ENCODE measurements around the gene NTRK2. TPM values are rescaled to one million over a fixed set of nuclear protein-coding genes. Genes with fewer than 3 reads are reported as not detected.

Gene NTRK2
- total RNA-seq, 2 experiments from 2014 or later, result 0.06 TPM; not detected in 1

- intact Hi-C loops (cut with micrococcal nuclease; ENCODE audit: unreplicated experiment), result no loop called here
- Histone ChIP-seq H3K9me3 (ENCODE audit: low read length) (no peaks in the 10 kb centered on the region), H3K4me3 (ENCODE audit: low read depth, low read length, poor library complexity, severe bottlenecking) (no peak overlapping the region), H2AFZ (ENCODE audit: low read length) (no peak overlapping the region), H3K27ac (ENCODE audit: low read depth, low read length, poor library complexity, severe bottlenecking) (no peak overlapping the region), H3K79me2 (ENCODE audit: insufficient read depth, low read depth, low read length) (no peaks in the 10 kb centered on the region), H4K20me1 (ENCODE audit: insufficient read depth, low read length) (no peaks in the 10 kb centered on the region), H3K9me2 (ENCODE audit: insufficient read depth, low read length) (no peaks in the 10 kb centered on the region), H3K4me2 (ENCODE audit: low read length) (no peak overlapping the region), H3K36me3 (ENCODE audit: insufficient read depth, low read length) (no peaks in the 10 kb centered on the region), H3K4me1 (ENCODE audit: insufficient read depth, low read length, poor library complexity, severe bottlenecking) (no peaks in the 10 kb centered on the region)
- DNase-seq (ENCODE audit: low spot score), result no peak
- CTCF ChIA-PET (ENCODE audit: unreplicated experiment), result no interaction called here
- TF ChIP-seq EZH2phosphoT487 (IDR thresholded peaks at IDR 0.05; ENCODE audit: borderline replicate concordance, low read depth, low read length) (no peak), CTCF (conservative IDR thresholded peaks at IDR 0.05; ENCODE audit: low read length) (no peak)
- POLR2A ChIA-PET, result no interaction called here
- no TSS peak for BruUV-seq (replicated peaks)
Measured at GRCh38 chr9:84668196-84669012, 1.1 kb upstream of the NTRK2 start.

- no peaks in the 10 kb centered on the region for H3K9me2 ChIP-seq (ENCODE audit: insufficient read depth, low read length)
- H3K9me3 ChIP-seq (ENCODE audit: low read length), result no peaks in the 10 kb centered on the region
- H3K4me2 ChIP-seq (ENCODE audit: low read length), result no peak overlapping the region
- TF ChIP-seq CTCF (conservative IDR thresholded peaks at IDR 0.05; ENCODE audit: low read length) (no peak), EZH2phosphoT487 (IDR thresholded peaks at IDR 0.05; ENCODE audit: borderline replicate concordance, low read depth, low read length) (no peak)
- intact Hi-C loops (cut with micrococcal nuclease; ENCODE audit: unreplicated experiment), result no loop called here
- H3K79me2 ChIP-seq (ENCODE audit: insufficient read depth, low read depth, low read length), result no peaks in the 10 kb centered on the region
- DNase-seq (ENCODE audit: low spot score), result no peak
- no peaks in the 10 kb centered on the region for H3K4me1 ChIP-seq (ENCODE audit: insufficient read depth, low read length, poor library complexity, severe bottlenecking)
- no peaks in the 10 kb centered on the region for H3K36me3 ChIP-seq (ENCODE audit: insufficient read depth, low read length)
- H3K4me3 ChIP-seq (ENCODE audit: low read depth, low read length, poor library complexity, severe bottlenecking), result no peak overlapping the region
- no peak overlapping the region for H2AFZ ChIP-seq (ENCODE audit: low read length)
- H3K27ac ChIP-seq (ENCODE audit: low read depth, low read length, poor library complexity, severe bottlenecking), result no peak overlapping the region
- H4K20me1 ChIP-seq (ENCODE audit: insufficient read depth, low read length), result no peaks in the 10 kb centered on the region
- BruUV-seq (replicated peaks), result no TSS peak
- CTCF ChIA-PET (ENCODE audit: unreplicated experiment), result no interaction called here
- POLR2A ChIA-PET, result no interaction called here
Measured at GRCh38 chr9:84669013-84669287, 579 bp upstream of the NTRK2 start.

GRCh38 chr9:84670138-84671041 is 861 bp downstream of the NTRK2 start:
- H4K20me1 ChIP-seq (ENCODE audit: insufficient read depth, low read length), result no peaks in the 10 kb centered on the region
- DNase-seq (ENCODE audit: low spot score), result no peak
- H3K4me1 ChIP-seq (ENCODE audit: insufficient read depth, low read length, poor library complexity, severe bottlenecking), result no peaks in the 10 kb centered on the region
- H2AFZ ChIP-seq (ENCODE audit: low read length), result no peak overlapping the region
- H3K9me3 ChIP-seq (ENCODE audit: low read length), result no peaks in the 10 kb centered on the region
- intact Hi-C loops (cut with micrococcal nuclease; ENCODE audit: unreplicated experiment), result no loop called here
- no TSS peak for BruUV-seq (replicated peaks)
- TF ChIP-seq EZH2phosphoT487 (IDR thresholded peaks at IDR 0.05; ENCODE audit: borderline replicate concordance, low read depth, low read length) (no peak), CTCF (conservative IDR thresholded peaks at IDR 0.05; ENCODE audit: low read length) (no peak)
- H3K4me3 ChIP-seq (ENCODE audit: low read depth, low read length, poor library complexity, severe bottlenecking), result no peak overlapping the region
- CTCF ChIA-PET (ENCODE audit: unreplicated experiment), result no interaction called here
- no peaks in the 10 kb centered on the region for H3K79me2 ChIP-seq (ENCODE audit: insufficient read depth, low read depth, low read length)
- H3K4me2 ChIP-seq (ENCODE audit: low read length), result no peak overlapping the region
- POLR2A ChIA-PET, result no interaction called here
- H3K27ac ChIP-seq (ENCODE audit: low read depth, low read length, poor library complexity, severe bottlenecking), result no peak overlapping the region
- no peaks in the 10 kb centered on the region for H3K9me2 ChIP-seq (ENCODE audit: insufficient read depth, low read length)
- H3K36me3 ChIP-seq (ENCODE audit: insufficient read depth, low read length), result no peaks in the 10 kb centered on the region

All from OCI-LY7 (cell line).